Cardiac fibroblast (primary cell): ENCODE measurements around the gene RBM8A.

Experiments used
- DNase-seq, 2 donors: peaks; one replicate each; pipeline versions ENCODE4 v3.0.0 to v3.0.0-alpha.2; 2010; ENCODE audit warnings: low read depth in 2 of 2
- H3K4me3 ChIP-seq, 2 donors: replicated peaks in 1 of 2; 1 replicate in 1 of 2; 2 replicates in 1 of 2; pipeline ENCODE4 v1.5.1; 2011; ENCODE audit warnings: low read depth in 2 of 2, low read length in 2 of 2, mild to moderate bottlenecking in 2 of 2, moderate library complexity in 1 of 2
- TF ChIP-seq, protein P1 (sequence below): IDR thresholded peaks from one replicate; pipeline ENCODE4 v1.5.1; 2011; ENCODE audit warnings: low read depth, mild to moderate bottlenecking, low read length, inconsistent platforms

The RBM8A gene

DNA sequence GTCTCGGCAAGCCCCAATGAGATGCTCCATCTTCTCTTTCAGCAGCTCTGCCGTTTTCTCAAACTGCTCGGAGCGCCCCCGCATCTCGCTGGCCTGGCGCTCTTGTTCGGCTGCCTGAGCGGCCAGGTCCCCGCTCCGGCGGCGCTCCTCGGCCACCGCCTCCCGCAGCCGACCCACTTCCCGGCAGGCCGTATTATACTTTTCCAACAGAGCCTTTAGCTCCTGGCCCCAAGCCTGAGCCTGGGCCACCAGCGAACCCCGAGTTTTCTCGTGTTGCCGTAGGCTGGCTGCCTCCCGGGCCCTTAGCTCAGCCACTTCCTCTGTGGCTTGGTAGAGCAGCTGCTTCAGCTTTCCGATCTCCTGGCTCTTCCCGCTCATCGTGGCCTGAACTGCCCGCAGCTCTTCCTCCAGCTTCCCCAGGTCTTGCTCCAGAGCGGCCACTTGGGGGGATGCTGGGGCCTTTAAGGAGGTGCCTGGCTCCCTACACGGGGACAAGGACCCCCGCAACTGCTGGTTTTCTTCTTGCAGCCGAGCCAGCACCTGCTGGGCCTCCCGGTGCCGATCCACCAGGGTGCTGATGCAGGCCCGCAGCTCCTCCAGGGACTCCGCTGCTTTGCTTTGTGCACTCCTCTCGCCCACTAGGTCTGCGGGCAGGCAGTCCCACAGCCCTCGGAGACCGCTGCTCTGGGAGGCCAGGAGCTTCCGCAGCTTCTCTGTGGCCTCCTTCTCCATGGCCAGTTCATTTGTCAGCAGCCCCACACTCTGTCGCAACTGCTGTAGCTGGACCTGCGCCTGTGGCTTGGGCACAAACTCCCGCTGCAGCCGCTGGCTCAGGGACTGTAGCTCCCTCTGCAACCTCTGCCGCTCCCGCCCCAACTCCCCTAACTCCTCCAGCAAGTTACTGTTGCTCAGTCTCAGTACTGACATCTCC is 55.0 kb downstream of the RBM8A start:
- peak; percentile 46 to 56 for DNase-seq
- TF ChIP-seq, protein P1, sequence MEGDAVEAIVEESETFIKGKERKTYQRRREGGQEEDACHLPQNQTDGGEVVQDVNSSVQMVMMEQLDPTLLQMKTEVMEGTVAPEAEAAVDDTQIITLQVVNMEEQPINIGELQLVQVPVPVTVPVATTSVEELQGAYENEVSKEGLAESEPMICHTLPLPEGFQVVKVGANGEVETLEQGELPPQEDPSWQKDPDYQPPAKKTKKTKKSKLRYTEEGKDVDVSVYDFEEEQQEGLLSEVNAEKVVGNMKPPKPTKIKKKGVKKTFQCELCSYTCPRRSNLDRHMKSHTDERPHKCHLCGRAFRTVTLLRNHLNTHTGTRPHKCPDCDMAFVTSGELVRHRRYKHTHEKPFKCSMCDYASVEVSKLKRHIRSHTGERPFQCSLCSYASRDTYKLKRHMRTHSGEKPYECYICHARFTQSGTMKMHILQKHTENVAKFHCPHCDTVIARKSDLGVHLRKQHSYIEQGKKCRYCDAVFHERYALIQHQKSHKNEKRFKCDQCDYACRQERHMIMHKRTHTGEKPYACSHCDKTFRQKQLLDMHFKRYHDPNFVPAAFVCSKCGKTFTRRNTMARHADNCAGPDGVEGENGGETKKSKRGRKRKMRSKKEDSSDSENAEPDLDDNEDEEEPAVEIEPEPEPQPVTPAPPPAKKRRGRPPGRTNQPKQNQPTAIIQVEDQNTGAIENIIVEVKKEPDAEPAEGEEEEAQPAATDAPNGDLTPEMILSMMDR = no peak
- H3K4me3 ChIP-seq = peak overlapping the region; percentile 23 to 26
